K562 (cell line): ENCODE data around the gene CNIH1. TPM values are rescaled to one million over a fixed set of nuclear protein-coding genes. Genes with fewer than 3 reads are reported as not detected.
A peak's percentile ranks its signal among the peaks of the same experiment; 100 is the strongest.

Experiments
- CBFB ChIP-seq: sonication (generic); formaldehyde crosslinking; IDR thresholded peaks from 2 replicates; pipeline ENCODE4 v1.4.0; 2020; ENCODE audit warnings: mild to moderate bottlenecking, missing genetic modification reagents
- HMG20A ChIP-seq: fragments of 450-650 bp; formaldehyde crosslinking; conservative IDR thresholded peaks from 2 replicates; pipeline ENCODE4 v1.4.0; 2020; ENCODE audit warnings: mild to moderate bottlenecking, mixed read lengths
- MCM5 ChIP-seq: fragments of 450-650 bp; IDR thresholded peaks from 2 replicates; pipeline ENCODE4 v1.6.1; 2016; ENCODE audit warnings: low read depth
- MCM7 ChIP-seq, 2 experiments: fragments of 450-650 bp; IDR thresholded peaks; 2 replicates each; pipeline ENCODE4 v1.6.1; 2016 to 2018
- NONO ChIP-seq, 2 experiments: fragments of 200-400 bp in 1 of 2; fragments of 450-650 bp in 1 of 2; formaldehyde crosslinking in 1 of 2; IDR thresholded peaks; 2 replicates each; pipeline ENCODE4 v1.6.1; 2017; ENCODE audit warnings: low read depth in 2 of 2, mild to moderate bottlenecking in 2 of 2, moderate library complexity in 2 of 2, low read length in 1 of 2
- NR3C1 ChIP-seq: sonication (generic); formaldehyde crosslinking; IDR thresholded peaks from 2 replicates; pipeline ENCODE4 v1.8.1; 2022; ENCODE audit warnings: missing genetic modification reagents
- PHF21A ChIP-seq: fragments of 450-650 bp; IDR thresholded peaks from 2 replicates; pipeline ENCODE4 v1.6.1; 2017; ENCODE audit warnings: low read depth, borderline replicate concordance
- RAD21 ChIP-seq, 2 experiments: fragments of 250-450 bp in 1 of 2; fragments of 450-650 bp in 1 of 2; sonication (Bioruptor Pico) in 1 of 2; formaldehyde crosslinking in 1 of 2; IDR thresholded peaks in 1 of 2; conservative IDR thresholded peaks in 1 of 2; 2 replicates each; pipeline versions ENCODE4 v1.4.0 to v1.8.0; 2020 to 2022; ENCODE audit warnings: mild to moderate bottlenecking in 2 of 2, moderate library complexity in 1 of 2
- RBM22 ChIP-seq: fragments of 200-400 bp; formaldehyde crosslinking; IDR thresholded peaks from 2 replicates; pipeline ENCODE4 v1.6.1; 2018; ENCODE audit warnings: low read length, low read depth; ENCODE audit not compliant: poor library complexity, severe bottlenecking
- RNF219 ChIP-seq: fragments of 250-450 bp; sonication (Bioruptor Pico); IDR thresholded peaks from 2 replicates; pipeline ENCODE4 v1.5.0; 2022; ENCODE audit warnings: mild to moderate bottlenecking
- SAFB2 ChIP-seq: fragments of 200-400 bp; formaldehyde crosslinking; IDR thresholded peaks from 2 replicates; pipeline ENCODE4 v1.6.1; 2018; ENCODE audit warnings: borderline replicate concordance, low read length, low read depth, moderate library complexity; ENCODE audit not compliant: severe bottlenecking
- SMAD3 ChIP-seq: fragments of 450-650 bp; formaldehyde crosslinking; conservative IDR thresholded peaks from 2 replicates; pipeline ENCODE4 v1.4.0; 2020; ENCODE audit warnings: mild to moderate bottlenecking
- SNRNP70 ChIP-seq: fragments of 200-400 bp; formaldehyde crosslinking; optimal IDR thresholded peaks from 2 replicates; pipeline ENCODE3; 2017; ENCODE audit warnings: low read depth, low read length
- SOX6 ChIP-seq: fragments of 450-650 bp; IDR thresholded peaks from 2 replicates; pipeline ENCODE4 v1.6.1; 2014; ENCODE audit warnings: mild to moderate bottlenecking
- TOE1 ChIP-seq, 2 experiments: fragments of 450-650 bp in 1 of 2; sonication (generic) in 1 of 2; formaldehyde crosslinking in 1 of 2; IDR thresholded peaks; 2 replicates each; pipeline versions ENCODE4 v1.7.1 to v1.8.0; 2016 to 2022; ENCODE audit warnings: borderline replicate concordance in 2 of 2, mild to moderate bottlenecking in 2 of 2, antibody characterized with exemption in 1 of 2, inconsistent platforms in 1 of 2, low read depth in 1 of 2, missing genetic modification reagents in 1 of 2, moderate library complexity in 1 of 2
- ZNF165 ChIP-seq: fragments of 250-450 bp; sonication (Bioruptor Pico); IDR thresholded peaks from 2 replicates; pipeline ENCODE4 v1.4.0; 2020; ENCODE audit warnings: borderline replicate concordance
- ZNF589 ChIP-seq: fragments of 200-800 bp; sonication (Bioruptor generic); IDR thresholded peaks from 2 replicates; pipeline ENCODE4 v1.6.1; 2016; ENCODE audit warnings: low read depth, missing genetic modification characterization, missing compliant biosample characterization
- ZNF592 ChIP-seq: fragments of 450-650 bp; IDR thresholded peaks from 2 replicates; pipeline ENCODE4 v1.6.1; 2017; ENCODE audit warnings: antibody characterized with exemption, mild to moderate bottlenecking
- ZNF707 ChIP-seq: fragments of 250-450 bp; sonication (Bioruptor Pico); conservative IDR thresholded peaks from 2 replicates; pipeline ENCODE4 v1.8.0; 2022; ENCODE audit warnings: inconsistent platforms, mild to moderate bottlenecking, moderate library complexity
- polyA plus RNA-seq, 8 experiments: library from polyadenylated mRNA; depleted of rRNA in 4 of 8; stranded (reverse) in 5 of 8; unstranded in 3 of 8; fragments of >200 nt; fragmentation: Nextera tagmentation in 2 of 8; fragmentation: Illumina TruSeq in 1 of 8; extraction: Ambion mirVana in 2 of 8; extraction: Trizol in 1 of 8; gene quantifications; 2 replicates each; pipeline versions ENCODE4 v1.2.1 to v1.2.3, GENCODE V29; 2011 to 2014; ENCODE audit warnings: inconsistent platforms in 1 of 8, missing spikeins in 1 of 8
- total RNA-seq, 7 experiments: library from RNA; depleted of rRNA in 6 of 7; stranded (reverse); fragments of >200 nt in 6 of 7; fragmentation: Illumina TruSeq in 2 of 7; extraction: Trizol in 2 of 7; gene quantifications; 2 replicates each; pipeline versions ENCODE4 v1.2.1 to v1.2.3, GENCODE V29; 2011 to 2021; ENCODE audit warnings: low replicate concordance in 1 of 7

CNIH1 gene
- total and polyA plus RNA-seq, 9 of the 15 experiments (the other 6 are each of a cell fraction or from before 2014, with no cell fraction given) = 13.9 to 283 (median 77.3) TPM

GRCh38 chr14:54488646-54489317, 47.6 kb upstream of the CNIH1 start, which contains the start of gene GMFB (continued):
- TF ChIP-seq RAD21 (CRISPR knock-in tag; conservative IDR thresholded peaks at IDR 0.05 in 1 of 2, IDR thresholded peaks at IDR 0.05 in 1 of 2) (no peak), TOE1 (IDR thresholded peaks at IDR 0.05; ENCODE audit: borderline replicate concordance) (peak; percentile 78; the same call in 1 of the 2 replicates), TOE1 (CRISPR knock-in tag; IDR thresholded peaks at IDR 0.05; ENCODE audit: borderline replicate concordance, low read depth) (no peak), RBM22 (no peak), CBFB (CRISPR knock-in tag) (no peak), ZNF165 (CRISPR knock-in tag) (no peak), ZNF592 (0 out of 2 replicates have a peak, but pooled peaks have one; percentile 14), MCM5 (no peak), SAFB2 (no peak), NONO (IDR thresholded peaks at IDR 0.05; ENCODE audit: low read depth in 2 of 2, low read length in 1 of 2) (0 out of 4 replicates have a peak, but pooled peaks of 1 of the 2 experiments have one; percentile 30), SNRNP70 (no peak), MCM7 (IDR thresholded peaks at IDR 0.05) (no peak), ZNF589 (CRISPR knock-in tag) (no peak), RNF219 (CRISPR knock-in tag) (no peak), NR3C1 (no peak), SMAD3 (CRISPR knock-in tag) (no peak), PHF21A (no peak), HMG20A (CRISPR knock-in tag) (no peak), ZNF707 (CRISPR knock-in tag) (no peak), SOX6 (no peak)
